HepG2 (cell line): ENCODE results near the gene SYNGAP1. TPM values are rescaled to one million over a fixed set of nuclear protein-coding genes. Genes with fewer than 3 reads are reported as not detected.
A peak's percentile ranks its signal among the peaks of the same experiment; 100 is the strongest.

ENCODE experiments used
- FOXP1 ChIP-seq, 2 experiments: fragments of 450-650 bp in 1 of 2; IDR thresholded peaks; 2 replicates each; pipeline ENCODE4 v1.6.1; 2017 to 2018; ENCODE audit warnings: antibody characterized with exemption in 1 of 2
- HBP1 ChIP-seq: IDR thresholded peaks from 2 replicates; pipeline ENCODE4 v1.6.1; 2016; ENCODE audit warnings: low read depth, control low read depth
- HES4 ChIP-seq: sonication (generic); formaldehyde crosslinking; IDR thresholded peaks from 2 replicates; pipeline ENCODE4 v1.9.0; 2021; ENCODE audit warnings: mild to moderate bottlenecking, missing genetic modification reagents, borderline replicate concordance
- HNRNPL ChIP-seq: fragments of 200-400 bp; formaldehyde crosslinking; IDR thresholded peaks from 2 replicates; pipeline ENCODE4 v1.6.1; 2017; ENCODE audit warnings: mild to moderate bottlenecking, low read depth, low read length
- LBX2 ChIP-seq: sonication (generic); formaldehyde crosslinking; IDR thresholded peaks from 2 replicates; pipeline ENCODE4 v1.5.0; 2020; ENCODE audit warnings: missing genetic modification reagents, mild to moderate bottlenecking, borderline replicate concordance
- RAD51 ChIP-seq: fragments of 450-650 bp; IDR thresholded peaks from 2 replicates; pipeline ENCODE4 v1.6.1; 2016; ENCODE audit warnings: borderline replicate concordance
- TFDP2 ChIP-seq: sonication (generic); formaldehyde crosslinking; IDR thresholded peaks from 2 replicates; pipeline ENCODE4 v1.4.0; 2020; ENCODE audit warnings: missing genetic modification reagents
- U2AF2 ChIP-seq: fragments of 200-400 bp; formaldehyde crosslinking; IDR thresholded peaks from 2 replicates; pipeline ENCODE4 v1.6.1; 2017; ENCODE audit warnings: low read depth, mild to moderate bottlenecking, low read length
- ZNF292 ChIP-seq: sonication (generic); formaldehyde crosslinking; IDR thresholded peaks from 2 replicates; pipeline ENCODE4 v1.8.1; 2022; ENCODE audit warnings: mild to moderate bottlenecking, low read depth, missing genetic modification reagents, borderline replicate concordance
- ZNF431 ChIP-seq: sonication (generic); formaldehyde crosslinking; IDR thresholded peaks from 2 replicates; pipeline ENCODE4 v1.9.0; 2022; ENCODE audit warnings: missing genetic modification reagents, low read depth, mild to moderate bottlenecking, borderline replicate concordance
- ZNF484 ChIP-seq: sonication (generic); formaldehyde crosslinking; IDR thresholded peaks from 2 replicates; pipeline ENCODE4 v1.5.1; 2020; ENCODE audit warnings: mild to moderate bottlenecking, low read depth, missing genetic modification reagents, borderline replicate concordance
- ZNF775 ChIP-seq: sonication (generic); formaldehyde crosslinking; IDR thresholded peaks from 2 replicates; pipeline ENCODE4 v1.4.0; 2020; ENCODE audit warnings: missing genetic modification reagents, mild to moderate bottlenecking, moderate library complexity, borderline replicate concordance
- ZSCAN12 ChIP-seq: sonication (generic); formaldehyde crosslinking; IDR thresholded peaks from 2 replicates; pipeline ENCODE4 v1.9.0; 2021; ENCODE audit warnings: mild to moderate bottlenecking, missing genetic modification reagents
- polyA plus RNA-seq, 8 experiments: library from polyadenylated mRNA; depleted of rRNA in 3 of 8; stranded (reverse) in 7 of 8; unstranded in 1 of 8; fragments of >200 nt; fragmentation: Illumina TruSeq in 4 of 8; extraction: Trizol in 4 of 8; gene quantifications; 2 replicates each; pipeline versions ENCODE4 v1.2.1 to v1.2.3, GENCODE V29; 2011 to 2016; ENCODE audit warnings: low read depth in 4 of 8, missing spikeins in 1 of 8, mixed read lengths in 1 of 8; ENCODE audit not compliant: insufficient read depth in 1 of 8
- total RNA-seq, 5 experiments: library from RNA; depleted of rRNA; stranded (reverse); fragments of >200 nt; fragmentation: Illumina TruSeq; extraction: Trizol; gene quantifications; 2 replicates each; pipeline ENCODE4 v1.2.3, GENCODE V29; 2016; ENCODE audit warnings: low read depth in 1 of 5
- TF ChIP-seq, protein P1 (sequence below): IDR thresholded peaks from 2 replicates; pipeline ENCODE4 v1.6.1; 2016; ENCODE audit warnings: missing compliant biosample characterization, missing genetic modification reagents, borderline replicate concordance
- TF ChIP-seq, protein P2 (sequence below): sonication (generic); formaldehyde crosslinking; IDR thresholded peaks from 2 replicates; pipeline ENCODE4 v1.9.0; 2021; ENCODE audit warnings: missing genetic modification reagents, borderline replicate concordance
- TF ChIP-seq, protein P3 (sequence below): sonication (generic); formaldehyde crosslinking; IDR thresholded peaks from 2 replicates; pipeline ENCODE4 v1.5.1; 2020; ENCODE audit warnings: mild to moderate bottlenecking, missing genetic modification reagents, moderate library complexity

Gene SYNGAP1
- total and polyA plus RNA-seq, 2 of the 13 experiments (the other 11 are each of a cell fraction or from before 2014, with no cell fraction given): 0.75 to 1.1 TPM

DNA sequence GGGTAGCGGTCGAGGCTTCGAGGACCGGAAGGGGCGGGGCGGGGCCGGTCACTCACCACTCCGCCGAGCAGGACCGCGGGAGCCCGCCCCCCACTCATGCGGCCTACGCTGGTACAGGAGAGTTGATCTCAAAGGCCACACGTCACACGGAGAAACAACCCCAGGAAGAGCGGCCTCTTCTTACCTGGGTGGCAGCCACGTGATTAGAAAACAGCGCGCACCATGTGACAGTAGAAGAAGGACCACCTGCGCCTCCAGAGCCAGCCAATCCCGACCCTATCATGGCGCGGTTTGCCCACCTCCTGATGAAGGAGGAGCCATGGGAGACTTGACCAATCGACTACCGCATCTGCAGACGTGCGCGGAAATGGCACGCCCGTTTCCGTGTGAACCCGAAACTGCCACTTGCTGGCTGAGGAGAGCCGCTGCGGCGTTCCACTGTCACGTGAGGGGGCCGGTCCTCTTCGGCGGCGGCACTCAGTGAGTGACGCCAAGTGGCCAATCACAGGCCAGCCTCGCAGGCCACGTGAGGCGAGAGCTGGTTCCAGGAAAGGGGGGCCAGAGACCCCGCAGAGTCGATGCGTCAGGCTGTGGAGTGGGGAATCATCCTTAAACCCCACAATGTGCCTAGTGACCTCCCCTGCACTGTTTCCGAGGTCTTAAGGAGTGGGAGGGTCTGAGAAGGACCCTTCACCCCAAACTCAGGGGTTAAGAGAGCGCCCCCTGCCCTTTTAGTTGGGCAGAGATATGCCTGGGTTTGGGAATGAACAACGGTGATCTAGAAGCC, 1.8 kb upstream of the SYNGAP1 start, which contains the start of gene CUTA (continued):
- TF ChIP-seq, protein P1, sequence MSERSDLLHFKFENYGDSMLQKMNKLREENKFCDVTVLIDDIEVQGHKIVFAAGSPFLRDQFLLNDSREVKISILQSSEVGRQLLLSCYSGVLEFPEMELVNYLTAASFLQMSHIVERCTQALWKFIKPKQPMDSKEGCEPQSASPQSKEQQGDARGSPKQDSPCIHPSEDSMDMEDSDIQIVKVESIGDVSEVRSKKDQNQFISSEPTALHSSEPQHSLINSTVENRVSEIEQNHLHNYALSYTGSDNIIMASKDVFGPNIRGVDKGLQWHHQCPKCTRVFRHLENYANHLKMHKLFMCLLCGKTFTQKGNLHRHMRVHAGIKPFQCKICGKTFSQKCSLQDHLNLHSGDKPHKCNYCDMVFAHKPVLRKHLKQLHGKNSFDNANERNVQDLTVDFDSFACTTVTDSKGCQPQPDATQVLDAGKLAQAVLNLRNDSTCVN (CRISPR knock-in tag): no peak; the same call in 1 of the 2 replicates
- TF ChIP-seq ZNF484 (no peak; the same call in 1 of the 2 replicates), RAD51 (peak; percentile 99), ZNF292 (CRISPR knock-in tag) (no peak), HBP1 (CRISPR knock-in tag) (peak; percentile 77; the same call in 1 of the 2 replicates), HNRNPL (0 out of 2 replicates have a peak, but pooled peaks have one; percentile 68), ZNF431 (CRISPR knock-in tag) (peak; percentile 87; the same call in 1 of the 2 replicates), LBX2 (CRISPR knock-in tag) (peak; percentile 88), TFDP2 (CRISPR knock-in tag) (peak; percentile 87), U2AF2 (peak; percentile 91; the same call in 1 of the 2 replicates), FOXP1 (IDR thresholded peaks at IDR 0.05) (no peak), FOXP1 (CRISPR knock-in tag; IDR thresholded peaks at IDR 0.05) (peak; percentile 11; the same call in 1 of the 2 replicates), ZNF775 (peak; percentile 90; the same call in 1 of the 2 replicates), HES4 (CRISPR knock-in tag) (peak; percentile 78; the same call in 1 of the 2 replicates), ZSCAN12 (CRISPR knock-in tag) (peak; percentile 95)
- TF ChIP-seq, protein P2, sequence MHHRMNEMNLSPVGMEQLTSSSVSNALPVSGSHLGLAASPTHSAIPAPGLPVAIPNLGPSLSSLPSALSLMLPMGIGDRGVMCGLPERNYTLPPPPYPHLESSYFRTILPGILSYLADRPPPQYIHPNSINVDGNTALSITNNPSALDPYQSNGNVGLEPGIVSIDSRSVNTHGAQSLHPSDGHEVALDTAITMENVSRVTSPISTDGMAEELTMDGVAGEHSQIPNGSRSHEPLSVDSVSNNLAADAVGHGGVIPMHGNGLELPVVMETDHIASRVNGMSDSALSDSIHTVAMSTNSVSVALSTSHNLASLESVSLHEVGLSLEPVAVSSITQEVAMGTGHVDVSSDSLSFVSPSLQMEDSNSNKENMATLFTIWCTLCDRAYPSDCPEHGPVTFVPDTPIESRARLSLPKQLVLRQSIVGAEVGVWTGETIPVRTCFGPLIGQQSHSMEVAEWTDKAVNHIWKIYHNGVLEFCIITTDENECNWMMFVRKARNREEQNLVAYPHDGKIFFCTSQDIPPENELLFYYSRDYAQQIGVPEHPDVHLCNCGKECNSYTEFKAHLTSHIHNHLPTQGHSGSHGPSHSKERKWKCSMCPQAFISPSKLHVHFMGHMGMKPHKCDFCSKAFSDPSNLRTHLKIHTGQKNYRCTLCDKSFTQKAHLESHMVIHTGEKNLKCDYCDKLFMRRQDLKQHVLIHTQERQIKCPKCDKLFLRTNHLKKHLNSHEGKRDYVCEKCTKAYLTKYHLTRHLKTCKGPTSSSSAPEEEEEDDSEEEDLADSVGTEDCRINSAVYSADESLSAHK (CRISPR knock-in tag): no peak; the same call in 1 of the 2 replicates
- TF ChIP-seq, protein P3, sequence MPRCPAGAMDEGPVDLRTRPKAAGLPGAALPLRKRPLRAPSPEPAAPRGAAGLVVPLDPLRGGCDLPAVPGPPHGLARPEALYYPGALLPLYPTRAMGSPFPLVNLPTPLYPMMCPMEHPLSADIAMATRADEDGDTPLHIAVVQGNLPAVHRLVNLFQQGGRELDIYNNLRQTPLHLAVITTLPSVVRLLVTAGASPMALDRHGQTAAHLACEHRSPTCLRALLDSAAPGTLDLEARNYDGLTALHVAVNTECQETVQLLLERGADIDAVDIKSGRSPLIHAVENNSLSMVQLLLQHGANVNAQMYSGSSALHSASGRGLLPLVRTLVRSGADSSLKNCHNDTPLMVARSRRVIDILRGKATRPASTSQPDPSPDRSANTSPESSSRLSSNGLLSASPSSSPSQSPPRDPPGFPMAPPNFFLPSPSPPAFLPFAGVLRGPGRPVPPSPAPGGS: peak; percentile 88
